PC-9 (cell line): ENCODE measurements around the gene JMJD8.

Experiments
- EZH2 ChIP-seq: fragments of 200-600 bp; sonication (generic); IDR thresholded peaks from 2 replicates; pipeline ENCODE4 v1.8.0; 2017; ENCODE audit warnings: antibody characterized with exemption, low read depth
- TF ChIP-seq, protein P1 (sequence below): fragments of 200-600 bp; sonication (generic); conservative IDR thresholded peaks from 2 replicates; pipeline ENCODE4 v1.6.1; 2017; ENCODE audit warnings: mixed run types, antibody characterized with exemption, mild to moderate bottlenecking, moderate library complexity

DNA sequence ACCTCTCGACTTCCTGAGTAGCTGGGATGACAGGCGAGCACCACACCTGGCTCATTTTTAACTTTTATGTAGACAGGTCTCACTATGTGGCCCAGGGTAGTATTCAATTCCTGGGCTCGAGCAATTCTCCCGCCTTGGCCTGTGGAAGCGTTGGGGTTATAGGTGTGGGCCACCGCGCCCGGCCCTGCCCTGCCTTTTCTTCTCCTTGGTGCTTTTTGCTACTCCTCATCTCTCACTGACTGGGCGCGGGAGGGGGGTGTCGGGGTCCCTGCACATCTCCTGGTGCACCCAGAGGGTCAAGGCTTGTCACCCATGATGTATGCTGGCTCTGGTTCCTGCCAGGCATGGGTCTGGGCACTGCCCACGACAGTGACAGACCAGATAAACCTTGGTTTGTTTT, 39.6 kb downstream of the JMJD8 start:
- TF ChIP-seq, protein P1, sequence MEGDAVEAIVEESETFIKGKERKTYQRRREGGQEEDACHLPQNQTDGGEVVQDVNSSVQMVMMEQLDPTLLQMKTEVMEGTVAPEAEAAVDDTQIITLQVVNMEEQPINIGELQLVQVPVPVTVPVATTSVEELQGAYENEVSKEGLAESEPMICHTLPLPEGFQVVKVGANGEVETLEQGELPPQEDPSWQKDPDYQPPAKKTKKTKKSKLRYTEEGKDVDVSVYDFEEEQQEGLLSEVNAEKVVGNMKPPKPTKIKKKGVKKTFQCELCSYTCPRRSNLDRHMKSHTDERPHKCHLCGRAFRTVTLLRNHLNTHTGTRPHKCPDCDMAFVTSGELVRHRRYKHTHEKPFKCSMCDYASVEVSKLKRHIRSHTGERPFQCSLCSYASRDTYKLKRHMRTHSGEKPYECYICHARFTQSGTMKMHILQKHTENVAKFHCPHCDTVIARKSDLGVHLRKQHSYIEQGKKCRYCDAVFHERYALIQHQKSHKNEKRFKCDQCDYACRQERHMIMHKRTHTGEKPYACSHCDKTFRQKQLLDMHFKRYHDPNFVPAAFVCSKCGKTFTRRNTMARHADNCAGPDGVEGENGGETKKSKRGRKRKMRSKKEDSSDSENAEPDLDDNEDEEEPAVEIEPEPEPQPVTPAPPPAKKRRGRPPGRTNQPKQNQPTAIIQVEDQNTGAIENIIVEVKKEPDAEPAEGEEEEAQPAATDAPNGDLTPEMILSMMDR = no peak
- no peak for TF ChIP-seq EZH2
